WTC11 (cell line): ENCODE data around the gene ALG14. TPM values are rescaled to one million over a fixed set of nuclear protein-coding genes. Genes with fewer than 3 reads are reported as not detected.

Experiments used
- ATAC-seq: fragments of 200-7000 bp; cut with Tn5 transposase; 2 replicates; pipeline ENCODE4 v1.10.0; 2021; ENCODE audit warnings: mild to moderate bottlenecking, moderate library complexity
- CTCF ChIA-PET: fragments of 300-600 bp; sonication (Branson Sonifier 250); formaldehyde crosslinking; loops from one replicate; lab custom pipeline; 2021; ENCODE audit warnings: antibody characterized with exemption; lab: Charles Lee
- POLR2A ChIA-PET: fragments of 350-600 bp; sonication (Branson Sonifier 250); formaldehyde crosslinking; loops from one replicate; lab custom pipeline; 2021; ENCODE audit warnings: antibody characterized with exemption; lab: Charles Lee
- DNase-seq: peaks from one replicate; pipeline ENCODE4 v3.0.0; 2021; ENCODE audit warnings: low spot score
- H3K27ac Mint-ChIP-seq: 2 replicates; pipeline ENCODE4 v1.8.0; 2021; ENCODE audit warnings: mixed read lengths
- H3K27me3 Mint-ChIP-seq: 2 replicates; pipeline ENCODE4 v1.8.0; 2021; ENCODE audit warnings: low read depth, mild to moderate bottlenecking, moderate library complexity, mixed read lengths
- H3K36me3 Mint-ChIP-seq: 2 replicates; pipeline ENCODE4 v1.8.0; 2021; ENCODE audit warnings: mixed read lengths
- H3K4me1 Mint-ChIP-seq: 2 replicates; pipeline ENCODE4 v1.8.0; 2022; ENCODE audit warnings: mixed read lengths
- H3K4me3 Mint-ChIP-seq: 2 replicates; pipeline ENCODE4 v1.8.0; 2021; ENCODE audit warnings: mild to moderate bottlenecking, moderate library complexity, mixed read lengths
- H3K9me3 Mint-ChIP-seq: 2 replicates; pipeline ENCODE4 v1.8.0; 2021; ENCODE audit warnings: mixed read lengths
- CREB1 ChIP-seq: sonication (generic); formaldehyde crosslinking; IDR thresholded peaks from 2 replicates; pipeline ENCODE4 v1.8.0; 2023; ENCODE audit warnings: mild to moderate bottlenecking, missing genetic modification reagents
- CREM ChIP-seq: sonication (generic); formaldehyde crosslinking; IDR thresholded peaks from 2 replicates; pipeline ENCODE4 v1.8.1; 2022; ENCODE audit warnings: mild to moderate bottlenecking, missing genetic modification reagents, moderate library complexity
- FOXJ3 ChIP-seq: sonication (generic); formaldehyde crosslinking; IDR thresholded peaks from 2 replicates; pipeline ENCODE4 v1.9.0; 2021; ENCODE audit warnings: missing genetic modification reagents, mild to moderate bottlenecking, borderline replicate concordance
- GTF2I ChIP-seq: fragments of 250-450 bp; sonication (Bioruptor Pico); conservative IDR thresholded peaks from 2 replicates; pipeline ENCODE4 v1.4.0; 2021; ENCODE audit warnings: mild to moderate bottlenecking
- HMGA2 ChIP-seq: fragments of 250-450 bp; sonication (Bioruptor Pico); IDR thresholded peaks from 2 replicates; pipeline ENCODE4 v1.4.0; 2021; ENCODE audit warnings: mild to moderate bottlenecking, moderate library complexity
- NFATC4 ChIP-seq: fragments of 250-450 bp; sonication (Bioruptor Pico); IDR thresholded peaks from 2 replicates; pipeline ENCODE4 v1.9.0; 2021; ENCODE audit warnings: mild to moderate bottlenecking
- NFYB ChIP-seq: sonication (generic); formaldehyde crosslinking; conservative IDR thresholded peaks from 2 replicates; pipeline ENCODE4 v1.8.0; 2022; ENCODE audit warnings: low read depth, missing genetic modification reagents
- TEAD1 ChIP-seq: sonication (generic); formaldehyde crosslinking; IDR thresholded peaks from 2 replicates; pipeline ENCODE4 v1.8.0; 2022; ENCODE audit warnings: mild to moderate bottlenecking, missing genetic modification reagents
- TP53 ChIP-seq: sonication (generic); formaldehyde crosslinking; IDR thresholded peaks from 2 replicates; pipeline ENCODE4 v1.8.1; 2023; ENCODE audit warnings: mild to moderate bottlenecking, missing genetic modification reagents
- ZNF121 ChIP-seq: sonication (generic); formaldehyde crosslinking; IDR thresholded peaks from 2 replicates; pipeline ENCODE4 v1.8.0; 2023; ENCODE audit warnings: missing genetic modification reagents
- ZNF317 ChIP-seq: sonication (generic); formaldehyde crosslinking; IDR thresholded peaks from 2 replicates; pipeline ENCODE4 v1.8.1; 2023; ENCODE audit warnings: low read depth, mild to moderate bottlenecking, moderate library complexity, missing genetic modification reagents, borderline replicate concordance
- ZNF423 ChIP-seq: fragments of 250-450 bp; sonication (Bioruptor Pico); IDR thresholded peaks from 2 replicates; pipeline ENCODE4 v2.1.2; 2022; ENCODE audit warnings: mild to moderate bottlenecking, moderate library complexity
- total RNA-seq: library from RNA; stranded (reverse); gene quantifications from 3 replicates; pipeline ENCODE4 v1.2.3, GENCODE V29; 2021
- TF ChIP-seq, protein P1 (sequence below): fragments of 250-450 bp; sonication (Bioruptor Pico); conservative IDR thresholded peaks from 2 replicates; pipeline ENCODE4 v1.9.0; 2021; ENCODE audit warnings: mild to moderate bottlenecking
- TF ChIP-seq, protein P2 (sequence below): sonication (generic); formaldehyde crosslinking; IDR thresholded peaks from 2 replicates; pipeline ENCODE4 v1.8.0; 2023; ENCODE audit warnings: missing genetic modification reagents
- TF ChIP-seq, protein P3 (sequence below): sonication (generic); formaldehyde crosslinking; IDR thresholded peaks from 2 replicates; pipeline ENCODE4 v1.8.1; 2023; ENCODE audit warnings: mild to moderate bottlenecking, moderate library complexity, missing genetic modification reagents
- TF ChIP-seq, protein P4 (sequence below): sonication (generic); formaldehyde crosslinking; conservative IDR thresholded peaks from 2 replicates; pipeline ENCODE4 v1.8.1; 2023; ENCODE audit warnings: mild to moderate bottlenecking, low read depth, missing genetic modification reagents, moderate library complexity
- TF ChIP-seq, protein P5 (sequence below): sonication (generic); formaldehyde crosslinking; IDR thresholded peaks from 2 replicates; pipeline ENCODE4 v1.8.0; 2022; ENCODE audit warnings: mild to moderate bottlenecking, missing genetic modification reagents
- TF ChIP-seq, protein P6 (sequence below): fragments of 250-450 bp; sonication (Bioruptor Pico); IDR thresholded peaks from 2 replicates; pipeline ENCODE4 v1.9.0; 2021; ENCODE audit warnings: mild to moderate bottlenecking
- TF ChIP-seq, protein P7 (sequence below): sonication (generic); formaldehyde crosslinking; IDR thresholded peaks from 2 replicates; pipeline ENCODE4 v1.8.1; 2023; ENCODE audit warnings: mild to moderate bottlenecking, missing genetic modification reagents

ALG14 gene
- total RNA-seq, 1 experiment from 2014 or later, result 2.3 TPM

DNA sequence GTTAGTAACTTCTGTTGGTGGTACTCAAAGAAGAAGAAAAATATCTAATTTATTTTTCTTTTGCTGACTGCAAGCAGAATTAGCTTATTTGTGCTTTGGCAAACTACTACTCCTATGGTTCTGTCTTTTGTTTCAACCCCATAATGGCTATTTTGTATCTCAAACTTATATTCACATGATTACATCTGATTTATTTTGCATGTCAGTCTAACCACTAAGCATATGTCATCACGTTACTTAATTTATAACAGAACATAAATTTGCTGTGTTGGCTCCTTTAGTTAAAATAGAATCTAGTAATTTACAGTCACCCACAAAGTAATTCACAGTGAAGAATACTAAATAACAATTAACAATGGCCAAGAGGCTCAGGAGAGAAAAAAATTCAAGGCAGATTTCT is 106.7 kb downstream of the ALG14 start:
- no peak for ATAC-seq
- no peak overlapping the region for H3K4me3 Mint-ChIP-seq
- no peaks in the 10 kb centered on the region for H3K36me3 Mint-ChIP-seq
- no peak overlapping the region for H3K27ac Mint-ChIP-seq
- peaks cover 6% of the 10 kb centered on the region for H3K4me1 Mint-ChIP-seq
- DNase-seq, result no peak
- H3K9me3 Mint-ChIP-seq, result no peaks in the 10 kb centered on the region
- POLR2A ChIA-PET, result no interaction called here
- H3K27me3 Mint-ChIP-seq, result no peaks in the 10 kb centered on the region
- CTCF ChIA-PET, result interaction anchor here (0.7 kb wide), 1 partner anchor 617 kb away, joined by 3 read pairs; no protein-coding TSS in a partner anchor
- TF ChIP-seq, protein P1, sequence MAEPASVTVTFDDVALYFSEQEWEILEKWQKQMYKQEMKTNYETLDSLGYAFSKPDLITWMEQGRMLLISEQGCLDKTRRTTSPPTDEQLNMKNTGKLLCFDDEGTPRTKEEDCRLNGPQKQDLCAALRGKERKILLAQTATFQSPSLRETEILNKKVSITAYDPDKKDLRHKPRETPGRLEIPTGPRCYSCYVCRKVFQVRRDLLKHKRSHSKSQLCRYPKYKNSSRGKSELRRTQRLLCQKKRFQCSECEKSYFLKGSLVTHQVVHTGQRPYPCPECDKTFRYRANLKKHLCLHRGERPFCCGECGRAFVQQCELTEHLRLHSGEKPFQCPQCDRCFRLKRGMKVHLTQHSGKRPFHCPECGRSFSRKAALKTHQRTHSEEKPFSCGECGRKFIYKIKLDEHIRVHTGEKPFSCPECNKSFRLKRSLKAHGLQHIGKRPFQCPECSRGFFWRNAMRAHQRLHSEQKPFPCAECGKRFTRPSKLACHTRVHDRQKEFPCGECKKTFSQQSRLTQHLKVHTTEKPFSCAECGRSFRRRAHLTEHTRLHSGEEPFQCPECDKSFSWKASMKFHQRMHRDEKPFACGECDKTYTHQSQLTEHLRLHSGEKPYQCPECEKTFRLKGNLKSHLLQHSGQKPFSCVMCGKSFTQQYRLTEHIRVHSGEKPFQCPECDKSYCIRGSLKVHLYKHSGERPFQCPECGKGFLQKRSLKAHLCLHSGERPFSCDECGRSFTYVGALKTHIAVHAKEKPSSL (CRISPR knock-in tag), result no peak
- TF ChIP-seq, protein P2, sequence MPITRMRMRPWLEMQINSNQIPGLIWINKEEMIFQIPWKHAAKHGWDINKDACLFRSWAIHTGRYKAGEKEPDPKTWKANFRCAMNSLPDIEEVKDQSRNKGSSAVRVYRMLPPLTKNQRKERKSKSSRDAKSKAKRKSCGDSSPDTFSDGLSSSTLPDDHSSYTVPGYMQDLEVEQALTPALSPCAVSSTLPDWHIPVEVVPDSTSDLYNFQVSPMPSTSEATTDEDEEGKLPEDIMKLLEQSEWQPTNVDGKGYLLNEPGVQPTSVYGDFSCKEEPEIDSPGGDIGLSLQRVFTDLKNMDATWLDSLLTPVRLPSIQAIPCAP, result no peak
- no peak for TF ChIP-seq TP53 (CRISPR knock-in tag)
- no peak for TF ChIP-seq FOXJ3 (CRISPR knock-in tag)
- TF ChIP-seq GTF2I (CRISPR knock-in tag), result no peak
- TF ChIP-seq, protein P3, sequence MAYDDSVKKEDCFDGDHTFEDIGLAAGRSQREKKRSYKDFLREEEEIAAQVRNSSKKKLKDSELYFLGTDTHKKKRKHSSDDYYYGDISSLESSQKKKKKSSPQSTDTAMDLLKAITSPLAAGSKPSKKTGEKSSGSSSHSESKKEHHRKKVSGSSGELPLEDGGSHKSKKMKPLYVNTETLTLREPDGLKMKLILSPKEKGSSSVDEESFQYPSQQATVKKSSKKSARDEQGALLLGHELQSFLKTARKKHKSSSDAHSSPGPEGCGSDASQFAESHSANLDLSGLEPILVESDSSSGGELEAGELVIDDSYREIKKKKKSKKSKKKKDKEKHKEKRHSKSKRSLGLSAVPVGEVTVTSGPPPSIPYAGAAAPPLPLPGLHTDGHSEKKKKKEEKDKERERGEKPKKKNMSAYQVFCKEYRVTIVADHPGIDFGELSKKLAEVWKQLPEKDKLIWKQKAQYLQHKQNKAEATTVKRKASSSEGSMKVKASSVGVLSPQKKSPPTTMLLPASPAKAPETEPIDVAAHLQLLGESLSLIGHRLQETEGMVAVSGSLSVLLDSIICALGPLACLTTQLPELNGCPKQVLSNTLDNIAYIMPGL (CRISPR knock-in tag), result no peak
- no peak for TF ChIP-seq HMGA2
- no peak for TF ChIP-seq NFYB (CRISPR knock-in tag)
- TF ChIP-seq, protein P4, sequence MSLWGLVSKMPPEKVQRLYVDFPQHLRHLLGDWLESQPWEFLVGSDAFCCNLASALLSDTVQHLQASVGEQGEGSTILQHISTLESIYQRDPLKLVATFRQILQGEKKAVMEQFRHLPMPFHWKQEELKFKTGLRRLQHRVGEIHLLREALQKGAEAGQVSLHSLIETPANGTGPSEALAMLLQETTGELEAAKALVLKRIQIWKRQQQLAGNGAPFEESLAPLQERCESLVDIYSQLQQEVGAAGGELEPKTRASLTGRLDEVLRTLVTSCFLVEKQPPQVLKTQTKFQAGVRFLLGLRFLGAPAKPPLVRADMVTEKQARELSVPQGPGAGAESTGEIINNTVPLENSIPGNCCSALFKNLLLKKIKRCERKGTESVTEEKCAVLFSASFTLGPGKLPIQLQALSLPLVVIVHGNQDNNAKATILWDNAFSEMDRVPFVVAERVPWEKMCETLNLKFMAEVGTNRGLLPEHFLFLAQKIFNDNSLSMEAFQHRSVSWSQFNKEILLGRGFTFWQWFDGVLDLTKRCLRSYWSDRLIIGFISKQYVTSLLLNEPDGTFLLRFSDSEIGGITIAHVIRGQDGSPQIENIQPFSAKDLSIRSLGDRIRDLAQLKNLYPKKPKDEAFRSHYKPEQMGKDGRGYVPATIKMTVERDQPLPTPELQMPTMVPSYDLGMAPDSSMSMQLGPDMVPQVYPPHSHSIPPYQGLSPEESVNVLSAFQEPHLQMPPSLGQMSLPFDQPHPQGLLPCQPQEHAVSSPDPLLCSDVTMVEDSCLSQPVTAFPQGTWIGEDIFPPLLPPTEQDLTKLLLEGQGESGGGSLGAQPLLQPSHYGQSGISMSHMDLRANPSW (CRISPR knock-in tag), result no peak

DNA sequence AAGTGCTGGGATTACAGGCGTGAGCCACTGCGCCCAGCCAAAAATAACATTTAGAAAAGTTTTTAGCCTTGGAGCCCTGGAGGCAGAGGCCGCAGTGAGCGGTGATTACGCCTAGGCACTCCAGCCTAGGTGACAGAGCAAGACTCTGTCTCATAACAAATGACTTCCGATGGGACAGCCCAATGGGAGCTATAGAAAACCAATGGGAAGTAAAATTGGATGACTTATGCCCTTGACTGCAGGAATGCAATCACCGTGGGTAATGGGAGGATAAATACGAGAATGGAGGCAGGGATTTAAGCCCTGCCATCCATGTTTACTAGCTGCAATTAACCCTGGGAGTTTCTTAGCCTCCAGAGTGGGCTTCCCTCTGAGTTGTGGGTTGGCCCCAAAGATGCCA is 108.9 kb downstream of the ALG14 start:
- Mint-ChIP-seq H3K4me1 (no peaks in the 10 kb centered on the region), H3K27ac (no peak overlapping the region), H3K4me3 (no peak overlapping the region), H3K36me3 (no peaks in the 10 kb centered on the region), H3K27me3 (no peaks in the 10 kb centered on the region), H3K9me3 (no peaks in the 10 kb centered on the region)
- ChIA-PET POLR2A (no interaction called here), CTCF (no interaction called here)
- ATAC-seq (no peak), DNase-seq (no peak)
- TF ChIP-seq ZNF121 (CRISPR knock-in tag) (no peak), CREM (CRISPR knock-in tag) (no peak), NFATC4 (CRISPR knock-in tag) (no peak), HMGA2 (no peak), CREB1 (CRISPR knock-in tag) (no peak), ZNF423 (CRISPR knock-in tag) (no peak), ZNF317 (CRISPR knock-in tag) (no peak), TEAD1 (CRISPR knock-in tag) (no peak), TP53 (CRISPR knock-in tag) (no peak)
- TF ChIP-seq, protein P5, sequence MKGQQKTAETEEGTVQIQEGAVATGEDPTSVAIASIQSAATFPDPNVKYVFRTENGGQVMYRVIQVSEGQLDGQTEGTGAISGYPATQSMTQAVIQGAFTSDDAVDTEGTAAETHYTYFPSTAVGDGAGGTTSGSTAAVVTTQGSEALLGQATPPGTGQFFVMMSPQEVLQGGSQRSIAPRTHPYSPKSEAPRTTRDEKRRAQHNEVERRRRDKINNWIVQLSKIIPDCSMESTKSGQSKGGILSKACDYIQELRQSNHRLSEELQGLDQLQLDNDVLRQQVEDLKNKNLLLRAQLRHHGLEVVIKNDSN (CRISPR knock-in tag), result no peak
- TF ChIP-seq, protein P6, sequence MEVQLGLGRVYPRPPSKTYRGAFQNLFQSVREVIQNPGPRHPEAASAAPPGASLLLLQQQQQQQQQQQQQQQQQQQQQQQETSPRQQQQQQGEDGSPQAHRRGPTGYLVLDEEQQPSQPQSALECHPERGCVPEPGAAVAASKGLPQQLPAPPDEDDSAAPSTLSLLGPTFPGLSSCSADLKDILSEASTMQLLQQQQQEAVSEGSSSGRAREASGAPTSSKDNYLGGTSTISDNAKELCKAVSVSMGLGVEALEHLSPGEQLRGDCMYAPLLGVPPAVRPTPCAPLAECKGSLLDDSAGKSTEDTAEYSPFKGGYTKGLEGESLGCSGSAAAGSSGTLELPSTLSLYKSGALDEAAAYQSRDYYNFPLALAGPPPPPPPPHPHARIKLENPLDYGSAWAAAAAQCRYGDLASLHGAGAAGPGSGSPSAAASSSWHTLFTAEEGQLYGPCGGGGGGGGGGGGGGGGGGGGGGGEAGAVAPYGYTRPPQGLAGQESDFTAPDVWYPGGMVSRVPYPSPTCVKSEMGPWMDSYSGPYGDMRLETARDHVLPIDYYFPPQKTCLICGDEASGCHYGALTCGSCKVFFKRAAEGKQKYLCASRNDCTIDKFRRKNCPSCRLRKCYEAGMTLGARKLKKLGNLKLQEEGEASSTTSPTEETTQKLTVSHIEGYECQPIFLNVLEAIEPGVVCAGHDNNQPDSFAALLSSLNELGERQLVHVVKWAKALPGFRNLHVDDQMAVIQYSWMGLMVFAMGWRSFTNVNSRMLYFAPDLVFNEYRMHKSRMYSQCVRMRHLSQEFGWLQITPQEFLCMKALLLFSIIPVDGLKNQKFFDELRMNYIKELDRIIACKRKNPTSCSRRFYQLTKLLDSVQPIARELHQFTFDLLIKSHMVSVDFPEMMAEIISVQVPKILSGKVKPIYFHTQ, result no peak
- TF ChIP-seq, protein P7, sequence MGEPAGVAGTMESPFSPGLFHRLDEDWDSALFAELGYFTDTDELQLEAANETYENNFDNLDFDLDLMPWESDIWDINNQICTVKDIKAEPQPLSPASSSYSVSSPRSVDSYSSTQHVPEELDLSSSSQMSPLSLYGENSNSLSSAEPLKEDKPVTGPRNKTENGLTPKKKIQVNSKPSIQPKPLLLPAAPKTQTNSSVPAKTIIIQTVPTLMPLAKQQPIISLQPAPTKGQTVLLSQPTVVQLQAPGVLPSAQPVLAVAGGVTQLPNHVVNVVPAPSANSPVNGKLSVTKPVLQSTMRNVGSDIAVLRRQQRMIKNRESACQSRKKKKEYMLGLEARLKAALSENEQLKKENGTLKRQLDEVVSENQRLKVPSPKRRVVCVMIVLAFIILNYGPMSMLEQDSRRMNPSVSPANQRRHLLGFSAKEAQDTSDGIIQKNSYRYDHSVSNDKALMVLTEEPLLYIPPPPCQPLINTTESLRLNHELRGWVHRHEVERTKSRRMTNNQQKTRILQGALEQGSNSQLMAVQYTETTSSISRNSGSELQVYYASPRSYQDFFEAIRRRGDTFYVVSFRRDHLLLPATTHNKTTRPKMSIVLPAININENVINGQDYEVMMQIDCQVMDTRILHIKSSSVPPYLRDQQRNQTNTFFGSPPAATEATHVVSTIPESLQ (CRISPR knock-in tag), result no peak
